ENCODE measurements around the gene TAS2R60. TPM values are rescaled to one million over a fixed set of nuclear protein-coding genes. Genes with fewer than 3 reads are reported as not detected.

TAS2R60 gene
- total and polyA plus RNA-seq, 2 of the 8 experiments (the other 6 are each of a cell fraction or from before 2014, with no cell fraction given): 0.15 to 0.32 TPM

DNA sequence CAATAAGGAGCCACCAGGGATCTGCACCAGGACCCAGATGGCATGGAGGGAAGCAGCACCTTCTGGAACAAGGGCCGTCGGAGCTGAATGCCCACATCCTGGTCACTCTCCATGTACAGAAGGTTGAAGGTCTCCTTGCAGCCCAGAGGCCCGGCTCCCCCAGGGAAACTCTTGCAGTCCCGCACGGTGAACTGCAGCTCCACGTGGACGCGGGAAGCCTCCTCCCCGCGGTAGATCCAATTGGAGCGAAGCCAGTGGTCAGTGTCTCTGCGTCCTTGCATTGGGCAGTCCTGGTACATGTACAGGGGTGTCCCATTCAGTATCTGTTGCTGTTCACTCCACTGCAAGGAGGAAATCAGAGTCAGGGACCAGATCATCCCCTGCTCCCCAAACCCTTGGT, 42.0 kb upstream of the TAS2R60 start:
- H3K4ac ChIP-seq (replicated peaks; ENCODE audit: insufficient read length, low read depth, low read length): no peak overlapping the region
- H3K56ac ChIP-seq (replicated peaks; ENCODE audit: insufficient read length, low read depth, low read length): no peak overlapping the region
- no peak overlapping the region for H3K27ac ChIP-seq (ENCODE audit: low read depth, low read length)
- no peak overlapping the region for H2AK5ac ChIP-seq (ENCODE audit: low read depth, low read length)
- peaks cover 35 to 58% (median 55%) of the 10 kb centered on the region in 4 experiments for H3K36me3 ChIP-seq (ENCODE audit: control insufficient read depth in 2 of 4, insufficient read depth in 4 of 4, low read length in 3 of 4)
- H2BK12ac ChIP-seq (ENCODE audit: low read depth, low read length): no peak overlapping the region
- H4K5ac ChIP-seq (ENCODE audit: insufficient read length, low read depth, low read length): no peak overlapping the region
- H3K4me1 ChIP-seq (replicated peaks in 1 of 4; ENCODE audit: control insufficient read depth in 3 of 4, insufficient read depth in 4 of 4, low read length in 3 of 4): peaks cover 5 to 10% (median 9%) of the 10 kb centered on the region in 4 experiments
- peaks cover 5 to 23% of the 10 kb centered on the region in 2 experiments for H4K20me1 ChIP-seq (replicated peaks in 1 of 2; ENCODE audit: control insufficient read depth in 1 of 2, insufficient read depth in 2 of 2, low read length in 2 of 2)
- H3K79me1 ChIP-seq (ENCODE audit: low read depth, low read length): peaks cover 9% of the 10 kb centered on the region; the same call in 1 of the 2 replicates
- no peak overlapping the region for H2BK15ac ChIP-seq (ENCODE audit: low read length)
- no peak overlapping the region for H2BK5ac ChIP-seq (ENCODE audit: low read depth, low read length)
- no peak overlapping the region for H2BK120ac ChIP-seq (replicated peaks; ENCODE audit: low read depth, low read length)
- DNase-seq (ENCODE audit: low read depth in 1 of 2, low spot score in 2 of 2) (no peak), FAIRE-seq (no peak)
- H3K23ac ChIP-seq (ENCODE audit: insufficient read length): no peak overlapping the region
- H3K27me3 ChIP-seq (replicated peaks in 1 of 4; ENCODE audit: control insufficient read depth in 3 of 4, extremely low read depth in 1 of 4, insufficient read depth in 3 of 4, low read length in 3 of 4): no peaks in the 10 kb centered on the region
- H2BK20ac ChIP-seq (ENCODE audit: low read length): no peak overlapping the region
- ChIA-PET CTCF (ENCODE audit: partially characterized antibody) (interaction anchor here (1.9 to 23.5 kb wide), 6 partner anchors 8 to 103 kb away, joined by 5 to 359 read pairs (median 52); partner anchors contain the start of gene ZYX), POLR2A (ENCODE audit: partially characterized antibody) (interaction anchor here (0.6 to 25.2 kb wide), 5 partner anchors 10 to 63 kb away, joined by 3 to 518 read pairs (median 4); partner anchors contain the start of gene ZYX)
- no peak overlapping the region; the same call in 1 of the 2 replicates for H4K8ac ChIP-seq (ENCODE audit: extremely low read depth, insufficient read depth, low read length)
- no peak overlapping the region for H3K4me2 ChIP-seq (ENCODE audit: insufficient read depth in 1 of 2, low read depth in 2 of 2, low read length in 2 of 2)
- H3K18ac ChIP-seq (ENCODE audit: extremely low read depth, low read length): no peak overlapping the region
- no peak overlapping the region for H4K91ac ChIP-seq (replicated peaks; ENCODE audit: insufficient read length, low read length)
- no peak overlapping the region for H2AFZ ChIP-seq (ENCODE audit: low read length)
- peaks cover 2% of the 10 kb centered on the region; the same call in 1 of the 2 replicates for H3K23me2 ChIP-seq (ENCODE audit: low read depth, low read length)
- 93% methylated on average over 12 of the region's 12 CpGs; no CpG with 5 or more reads in 1 of the 2 experiments for whole genome bisulfite sequencing, 2 experiments (ENCODE audit: extremely low coverage in 1 of 2, insufficient coverage in 1 of 2, insufficient read length in 1 of 2, insufficient replicate concordance in 2 of 2, low coverage in 1 of 2, low lambda C conversion rate in 2 of 2, missing lambda C conversion rate in 1 of 2)
- H3K4me3 ChIP-seq (ENCODE audit: extremely low read depth in 1 of 4, insufficient read depth in 2 of 4, low read depth in 3 of 4, low read length in 4 of 4): no peak overlapping the region
- no peaks in the 10 kb centered on the region for H3K9me3 ChIP-seq (ENCODE audit: insufficient read depth in 2 of 2, low read depth in 1 of 2, low read length in 1 of 2)
- no peak overlapping the region for H3K14ac ChIP-seq (ENCODE audit: insufficient read length)
- peaks cover 0 to 33% of the 10 kb centered on the region in 2 experiments; a peak in 2 of 4 replicates for H3K79me2 ChIP-seq (ENCODE audit: control insufficient read depth in 1 of 2, insufficient read depth in 2 of 2, low read length in 2 of 2)
- no peak overlapping the region for H3K9ac ChIP-seq (replicated peaks in 1 of 4; ENCODE audit: extremely low read depth in 1 of 4, low read depth in 3 of 4, low read length in 3 of 4)
- TF ChIP-seq EZH2 (IDR thresholded peaks at IDR 0.05; ENCODE audit: low read depth, low read length, severe bottlenecking) (no peak), YY1 (IDR thresholded peaks at IDR 0.05; ENCODE audit: low read depth, low read length) (no peak), RBBP5 (IDR thresholded peaks at IDR 0.05; ENCODE audit: borderline replicate concordance, low read depth, low read length) (no peak), GABPA (IDR thresholded peaks at IDR 0.05; ENCODE audit: borderline replicate concordance, insufficient read depth, low read length) (no peak), KDM4A (IDR thresholded peaks at IDR 0.05; ENCODE audit: low read depth, low read length, severe bottlenecking) (no peak), JUND (IDR thresholded peaks at IDR 0.05; ENCODE audit: low read length) (no peak), FOSL1 (IDR thresholded peaks at IDR 0.05; ENCODE audit: insufficient read depth, low read depth, low read length) (no peak), BCL11A (IDR thresholded peaks at IDR 0.05; ENCODE audit: low read depth in 2 of 2, low read length in 2 of 2) (no peak)
- TF ChIP-seq, protein P1, sequence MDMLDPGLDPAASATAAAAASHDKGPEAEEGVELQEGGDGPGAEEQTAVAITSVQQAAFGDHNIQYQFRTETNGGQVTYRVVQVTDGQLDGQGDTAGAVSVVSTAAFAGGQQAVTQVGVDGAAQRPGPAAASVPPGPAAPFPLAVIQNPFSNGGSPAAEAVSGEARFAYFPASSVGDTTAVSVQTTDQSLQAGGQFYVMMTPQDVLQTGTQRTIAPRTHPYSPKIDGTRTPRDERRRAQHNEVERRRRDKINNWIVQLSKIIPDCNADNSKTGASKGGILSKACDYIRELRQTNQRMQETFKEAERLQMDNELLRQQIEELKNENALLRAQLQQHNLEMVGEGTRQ (IDR thresholded peaks at IDR 0.05; ENCODE audit: low read length): no peak
- TF ChIP-seq, protein P2, sequence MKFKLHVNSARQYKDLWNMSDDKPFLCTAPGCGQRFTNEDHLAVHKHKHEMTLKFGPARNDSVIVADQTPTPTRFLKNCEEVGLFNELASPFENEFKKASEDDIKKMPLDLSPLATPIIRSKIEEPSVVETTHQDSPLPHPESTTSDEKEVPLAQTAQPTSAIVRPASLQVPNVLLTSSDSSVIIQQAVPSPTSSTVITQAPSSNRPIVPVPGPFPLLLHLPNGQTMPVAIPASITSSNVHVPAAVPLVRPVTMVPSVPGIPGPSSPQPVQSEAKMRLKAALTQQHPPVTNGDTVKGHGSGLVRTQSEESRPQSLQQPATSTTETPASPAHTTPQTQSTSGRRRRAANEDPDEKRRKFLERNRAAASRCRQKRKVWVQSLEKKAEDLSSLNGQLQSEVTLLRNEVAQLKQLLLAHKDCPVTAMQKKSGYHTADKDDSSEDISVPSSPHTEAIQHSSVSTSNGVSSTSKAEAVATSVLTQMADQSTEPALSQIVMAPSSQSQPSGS (IDR thresholded peaks at IDR 0.05; ENCODE audit: low read length): no peak
